WTC11 (cell line): ENCODE data around the gene TDRD9.

ENCODE experiments used
- ETV6 ChIP-seq: sonication (generic); formaldehyde crosslinking; IDR thresholded peaks from 2 replicates; pipeline ENCODE4 v1.8.1; 2022; ENCODE audit warnings: mild to moderate bottlenecking, missing genetic modification reagents
- GABPB1 ChIP-seq: sonication (generic); formaldehyde crosslinking; IDR thresholded peaks from 2 replicates; pipeline ENCODE4 v1.8.1; 2023; ENCODE audit warnings: mild to moderate bottlenecking, missing genetic modification reagents
- GTF2I ChIP-seq: fragments of 250-450 bp; sonication (Bioruptor Pico); conservative IDR thresholded peaks from 2 replicates; pipeline ENCODE4 v1.4.0; 2021; ENCODE audit warnings: mild to moderate bottlenecking
- OVOL2 ChIP-seq: fragments of 250-450 bp; sonication (Bioruptor Pico); IDR thresholded peaks from 2 replicates; pipeline ENCODE4 v1.9.0; 2021; ENCODE audit warnings: mild to moderate bottlenecking, borderline replicate concordance
- RELA ChIP-seq: sonication (generic); formaldehyde crosslinking; IDR thresholded peaks from 2 replicates; pipeline ENCODE4 v1.8.1; 2022; ENCODE audit warnings: missing genetic modification reagents, mild to moderate bottlenecking, borderline replicate concordance
- SMAD3 ChIP-seq: sonication (generic); formaldehyde crosslinking; IDR thresholded peaks from 2 replicates; pipeline ENCODE4 v1.8.0; 2022; ENCODE audit warnings: missing genetic modification reagents, mild to moderate bottlenecking, borderline replicate concordance
- SOX15 ChIP-seq: fragments of 250-450 bp; sonication (Bioruptor Pico); IDR thresholded peaks from 2 replicates; pipeline ENCODE4 v1.9.0; 2021; ENCODE audit warnings: mild to moderate bottlenecking
- TEAD4 ChIP-seq: sonication (generic); formaldehyde crosslinking; IDR thresholded peaks from 2 replicates; pipeline ENCODE4 v1.8.0; 2022; ENCODE audit warnings: mild to moderate bottlenecking, missing genetic modification reagents
- TF ChIP-seq, protein P1 (sequence below): fragments of 200-600 bp; IDR thresholded peaks from 2 replicates; pipeline ENCODE4 v1.8.0; 2022; ENCODE audit warnings: antibody characterized with exemption
- TF ChIP-seq, protein P2 (sequence below): sonication (generic); formaldehyde crosslinking; IDR thresholded peaks from 2 replicates; pipeline ENCODE4 v1.8.1; 2023; ENCODE audit warnings: mild to moderate bottlenecking, missing genetic modification reagents
- TF ChIP-seq, protein P3 (sequence below): sonication (generic); formaldehyde crosslinking; IDR thresholded peaks from 2 replicates; pipeline ENCODE4 v1.8.1; 2023; ENCODE audit warnings: mild to moderate bottlenecking, missing genetic modification reagents, moderate library complexity

DNA sequence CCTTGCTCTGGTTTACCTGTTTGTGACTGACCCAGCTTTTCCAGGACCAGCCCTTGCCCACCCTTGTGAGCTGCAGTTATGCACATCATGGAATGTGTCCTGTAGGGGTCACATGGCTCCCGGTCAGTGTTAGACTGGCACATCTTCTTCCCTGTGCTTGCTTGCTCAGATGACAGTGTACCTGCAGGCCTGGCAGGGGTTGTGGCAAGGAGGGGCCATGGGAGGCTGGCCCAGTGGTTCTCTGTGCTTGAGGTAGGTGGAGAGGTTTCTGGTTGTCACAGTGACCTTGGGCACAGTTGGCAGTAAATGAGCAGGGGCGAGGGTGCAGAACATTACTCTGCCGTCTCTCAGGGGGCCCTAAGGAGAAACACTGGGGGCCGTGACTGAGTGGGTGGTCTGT, 41.7 kb downstream of the TDRD9 start:
- TF ChIP-seq GABPB1 (CRISPR knock-in tag) (no peak), GTF2I (CRISPR knock-in tag) (no peak), OVOL2 (CRISPR knock-in tag) (no peak), SOX15 (CRISPR knock-in tag) (no peak), ETV6 (no peak), RELA (CRISPR knock-in tag) (no peak), TEAD4 (CRISPR knock-in tag) (no peak), SMAD3 (CRISPR knock-in tag) (no peak)
- TF ChIP-seq, protein P1, sequence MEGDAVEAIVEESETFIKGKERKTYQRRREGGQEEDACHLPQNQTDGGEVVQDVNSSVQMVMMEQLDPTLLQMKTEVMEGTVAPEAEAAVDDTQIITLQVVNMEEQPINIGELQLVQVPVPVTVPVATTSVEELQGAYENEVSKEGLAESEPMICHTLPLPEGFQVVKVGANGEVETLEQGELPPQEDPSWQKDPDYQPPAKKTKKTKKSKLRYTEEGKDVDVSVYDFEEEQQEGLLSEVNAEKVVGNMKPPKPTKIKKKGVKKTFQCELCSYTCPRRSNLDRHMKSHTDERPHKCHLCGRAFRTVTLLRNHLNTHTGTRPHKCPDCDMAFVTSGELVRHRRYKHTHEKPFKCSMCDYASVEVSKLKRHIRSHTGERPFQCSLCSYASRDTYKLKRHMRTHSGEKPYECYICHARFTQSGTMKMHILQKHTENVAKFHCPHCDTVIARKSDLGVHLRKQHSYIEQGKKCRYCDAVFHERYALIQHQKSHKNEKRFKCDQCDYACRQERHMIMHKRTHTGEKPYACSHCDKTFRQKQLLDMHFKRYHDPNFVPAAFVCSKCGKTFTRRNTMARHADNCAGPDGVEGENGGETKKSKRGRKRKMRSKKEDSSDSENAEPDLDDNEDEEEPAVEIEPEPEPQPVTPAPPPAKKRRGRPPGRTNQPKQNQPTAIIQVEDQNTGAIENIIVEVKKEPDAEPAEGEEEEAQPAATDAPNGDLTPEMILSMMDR: no peak
- TF ChIP-seq, protein P2, sequence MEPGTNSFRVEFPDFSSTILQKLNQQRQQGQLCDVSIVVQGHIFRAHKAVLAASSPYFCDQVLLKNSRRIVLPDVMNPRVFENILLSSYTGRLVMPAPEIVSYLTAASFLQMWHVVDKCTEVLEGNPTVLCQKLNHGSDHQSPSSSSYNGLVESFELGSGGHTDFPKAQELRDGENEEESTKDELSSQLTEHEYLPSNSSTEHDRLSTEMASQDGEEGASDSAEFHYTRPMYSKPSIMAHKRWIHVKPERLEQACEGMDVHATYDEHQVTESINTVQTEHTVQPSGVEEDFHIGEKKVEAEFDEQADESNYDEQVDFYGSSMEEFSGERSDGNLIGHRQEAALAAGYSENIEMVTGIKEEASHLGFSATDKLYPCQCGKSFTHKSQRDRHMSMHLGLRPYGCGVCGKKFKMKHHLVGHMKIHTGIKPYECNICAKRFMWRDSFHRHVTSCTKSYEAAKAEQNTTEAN: no peak
- TF ChIP-seq, protein P3, sequence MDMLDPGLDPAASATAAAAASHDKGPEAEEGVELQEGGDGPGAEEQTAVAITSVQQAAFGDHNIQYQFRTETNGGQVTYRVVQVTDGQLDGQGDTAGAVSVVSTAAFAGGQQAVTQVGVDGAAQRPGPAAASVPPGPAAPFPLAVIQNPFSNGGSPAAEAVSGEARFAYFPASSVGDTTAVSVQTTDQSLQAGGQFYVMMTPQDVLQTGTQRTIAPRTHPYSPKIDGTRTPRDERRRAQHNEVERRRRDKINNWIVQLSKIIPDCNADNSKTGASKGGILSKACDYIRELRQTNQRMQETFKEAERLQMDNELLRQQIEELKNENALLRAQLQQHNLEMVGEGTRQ (CRISPR knock-in tag): no peak
